Measurements from ENCODE around the gene SLC23A2.
"Not testable (repeated sequence)": the region's sequence is repeated elsewhere in the genome, so short reads cannot be mapped to it uniquely, and the experiment has no call there.

Gene SLC23A2

DNA sequence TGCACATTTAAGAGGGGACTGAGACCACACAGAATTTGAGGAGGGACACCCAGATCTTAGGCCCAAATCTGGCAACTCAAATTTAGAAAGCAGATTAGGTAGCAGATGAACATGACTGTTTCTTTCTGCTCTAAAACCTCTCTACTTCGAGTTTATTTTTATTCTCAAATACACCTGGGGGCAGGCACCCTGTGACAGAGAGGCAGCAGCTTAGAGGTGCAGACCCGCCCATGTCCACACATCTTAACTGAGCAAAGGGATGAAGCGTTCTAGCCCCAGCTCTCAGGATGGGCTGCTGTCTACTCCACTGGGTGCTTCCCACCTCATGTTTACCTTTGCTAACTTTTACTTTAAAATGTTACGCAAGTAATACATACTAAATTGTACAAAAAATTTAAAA is 125.0 kb downstream of the SLC23A2 start:
- DNase-seq (ENCODE audit: low read depth) = no peak

DNA sequence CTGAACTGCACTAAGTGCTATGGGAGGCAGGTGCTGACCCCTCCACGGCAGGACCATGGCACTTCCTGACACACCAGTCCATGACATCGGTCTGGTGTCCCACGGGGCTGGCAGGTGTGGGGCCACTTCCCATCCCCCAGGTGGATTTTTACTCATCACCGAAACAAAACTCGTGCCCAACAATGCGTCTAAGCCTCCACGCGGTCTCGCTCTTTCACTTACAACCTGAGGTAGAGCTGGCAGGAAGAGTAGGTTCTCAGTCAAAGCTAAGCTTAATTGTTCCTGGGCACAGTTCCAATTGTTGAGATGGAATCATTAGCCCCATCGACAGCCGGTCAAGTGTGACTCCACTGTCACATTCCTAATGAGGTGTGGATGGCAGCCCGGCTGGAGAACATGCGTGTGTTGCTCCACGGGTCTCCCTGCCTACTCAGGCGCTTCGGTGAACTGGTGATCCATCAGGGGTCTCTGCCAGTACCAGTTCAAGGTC is 125.7 kb downstream of the SLC23A2 start:
- DNase-seq (ENCODE audit: low read depth) = no peak

DNA sequence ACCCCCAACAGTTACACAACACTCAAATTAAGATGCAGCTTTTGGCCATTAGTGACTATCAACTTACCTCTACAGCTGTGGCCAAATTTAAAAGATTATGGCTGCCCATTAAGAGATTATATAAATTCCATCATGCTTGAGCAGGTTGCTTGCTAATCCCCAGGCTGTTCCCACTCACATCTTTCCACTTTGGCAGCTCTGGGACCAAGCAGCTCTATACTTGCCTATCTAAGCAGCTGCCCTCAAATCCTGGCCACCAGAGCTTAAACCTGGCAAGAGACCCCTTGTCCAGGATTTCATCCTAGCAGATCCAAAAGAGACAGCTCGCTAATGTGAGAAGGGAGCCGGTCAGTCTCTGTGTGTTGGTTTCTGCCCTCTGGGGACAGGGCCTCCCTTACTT is 127.9 kb downstream of the SLC23A2 start:
- DNase-seq (ENCODE audit: low read depth) = no peak

DNA sequence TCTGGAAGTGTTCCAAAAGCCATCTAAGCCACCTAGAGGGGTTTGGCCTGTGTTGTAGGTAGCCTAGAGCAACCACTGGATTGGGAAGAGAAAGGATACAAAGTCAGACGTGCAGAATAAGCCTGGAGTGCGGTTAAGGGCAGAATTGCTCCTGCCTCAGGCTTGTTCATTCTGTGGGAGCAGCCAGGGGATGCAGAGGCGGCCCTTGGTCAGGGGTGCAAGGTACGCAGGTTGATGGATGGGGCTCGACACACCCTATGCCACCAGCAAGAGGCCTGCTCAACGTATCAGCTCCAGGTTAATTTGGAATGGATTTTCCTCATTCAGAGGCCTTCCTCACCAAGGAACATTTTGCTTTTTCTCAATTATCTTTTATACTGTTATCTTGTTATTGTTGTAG is 129.8 kb downstream of the SLC23A2 start:
- no peak for DNase-seq (ENCODE audit: low read depth)

DNA sequence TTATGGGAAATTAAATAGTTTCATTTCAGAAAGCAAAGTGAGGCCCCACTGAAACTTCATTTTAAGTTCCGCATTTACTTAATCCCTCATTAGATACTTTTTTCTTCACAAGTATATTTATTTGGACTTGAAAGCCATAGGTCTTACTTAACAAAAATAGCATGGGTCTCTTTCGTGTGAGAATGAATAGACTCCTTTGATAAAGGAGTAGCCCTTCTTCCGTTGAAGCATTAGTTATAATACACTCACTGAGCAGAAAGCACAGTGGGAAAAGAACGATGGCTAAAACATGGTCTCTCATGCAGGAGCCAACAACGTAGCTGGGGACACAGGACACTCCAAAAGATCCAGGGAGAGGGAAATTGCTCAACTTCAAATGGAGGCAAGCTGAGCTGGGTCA is 130.4 kb downstream of the SLC23A2 start:
- DNase-seq (ENCODE audit: low read depth) = no peak

DNA sequence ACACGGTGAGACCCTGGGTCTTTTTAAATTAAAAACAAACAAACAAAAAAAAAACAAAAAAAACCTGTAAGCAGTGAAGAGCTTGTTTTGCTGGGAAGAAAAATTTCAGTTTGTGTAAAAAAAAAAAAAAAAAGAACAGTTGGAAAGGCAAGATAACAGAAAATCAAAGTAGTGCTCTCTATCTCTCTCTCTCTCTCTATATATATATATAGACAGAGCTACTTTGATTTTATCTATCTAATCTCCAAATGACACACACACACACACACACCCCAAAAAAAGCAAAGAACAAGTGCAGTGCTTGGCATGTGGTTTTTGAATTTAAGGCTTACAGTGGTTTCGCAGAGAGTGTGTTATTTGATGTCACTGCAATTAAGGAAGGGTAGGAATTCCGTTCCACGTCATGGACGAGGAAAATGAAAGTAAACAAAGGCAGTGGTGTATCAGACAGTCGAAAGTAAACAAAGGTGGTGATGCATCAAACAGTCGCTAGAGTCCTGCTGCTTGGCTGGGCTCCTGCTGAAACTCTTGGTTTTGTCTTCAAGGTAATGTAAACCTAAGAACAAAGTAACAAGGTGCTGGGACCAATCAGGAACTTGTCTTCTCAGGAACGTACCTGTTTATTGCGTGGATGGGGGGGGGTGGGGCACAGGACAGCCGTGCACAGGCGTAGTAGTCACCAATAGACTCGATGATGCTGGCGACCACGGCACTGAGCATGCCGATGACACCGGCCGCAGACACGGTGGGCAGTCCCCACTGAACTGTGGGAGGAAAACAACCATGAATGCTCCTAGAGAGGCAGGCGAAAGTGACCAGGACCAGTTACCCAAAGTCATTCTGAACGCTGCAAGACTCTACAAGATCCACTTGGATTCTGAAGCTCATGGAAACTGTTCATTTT is 131.8 kb downstream of the SLC23A2 start:
- no peak for DNase-seq (ENCODE audit: low read depth)

DNA sequence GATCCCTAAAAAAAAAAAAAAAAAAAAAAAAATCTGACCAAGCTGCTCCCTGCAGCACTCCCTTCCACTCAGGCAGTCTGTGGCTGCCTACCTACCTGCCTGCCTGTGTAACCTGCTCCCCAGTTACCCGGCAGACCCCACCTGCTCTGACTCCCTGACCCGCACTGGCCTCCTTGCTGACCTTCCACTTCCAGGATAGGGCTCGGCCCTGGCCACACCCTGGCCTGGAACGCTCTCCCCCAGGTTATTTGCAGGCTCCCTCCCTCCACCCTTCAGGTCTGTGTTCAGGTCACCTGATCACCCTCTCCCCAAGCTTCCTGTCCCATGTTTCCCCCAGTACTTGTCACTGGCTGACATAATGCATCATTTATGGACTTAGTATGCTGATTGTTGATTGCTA is 134.3 kb downstream of the SLC23A2 start:
- DNase-seq (ENCODE audit: low read depth) = no peak

DNA sequence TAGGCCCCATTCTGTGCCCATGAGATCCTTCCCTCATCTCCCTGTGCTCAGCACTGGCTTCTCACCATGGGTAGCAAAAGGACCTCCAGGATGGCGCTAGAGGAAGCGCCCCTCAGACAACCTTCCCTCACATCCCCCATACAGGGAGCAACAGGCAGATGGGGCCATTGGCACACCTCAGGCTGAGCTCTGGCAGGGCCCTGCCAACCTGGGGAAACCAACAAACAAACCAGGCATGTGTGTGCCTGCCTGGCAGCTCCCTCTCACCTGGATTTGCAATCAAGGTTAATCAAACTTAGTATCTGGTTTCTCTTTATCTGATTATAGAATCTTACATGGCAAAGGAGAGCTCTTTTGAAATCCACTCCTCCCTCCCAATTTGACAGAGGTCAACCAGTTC is 134.9 kb downstream of the SLC23A2 start:
- DNase-seq (ENCODE audit: low read depth) = no peak

DNA sequence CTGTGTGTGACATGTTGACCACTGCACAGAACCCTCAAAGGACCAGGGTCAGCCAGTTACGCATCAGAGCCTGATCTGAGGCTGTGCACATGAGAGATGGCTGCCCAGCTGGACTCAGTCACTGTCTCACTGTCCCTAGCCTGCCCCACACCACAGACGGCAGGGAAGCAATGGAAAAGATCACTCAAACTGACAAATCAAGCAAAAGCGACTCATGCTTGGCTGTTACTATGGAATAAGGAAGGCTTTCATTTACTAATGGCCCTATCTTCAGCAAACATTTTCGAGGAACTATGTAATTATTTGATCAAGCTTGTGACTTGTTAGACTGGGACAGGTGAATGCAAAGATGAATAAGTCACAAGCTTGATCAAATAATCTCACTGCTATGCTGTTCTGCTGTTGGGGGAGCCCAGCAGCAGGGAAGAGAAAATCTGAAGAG is 137.0 kb downstream of the SLC23A2 start:
- DNase-seq (ENCODE audit: low read depth) = no peak

DNA sequence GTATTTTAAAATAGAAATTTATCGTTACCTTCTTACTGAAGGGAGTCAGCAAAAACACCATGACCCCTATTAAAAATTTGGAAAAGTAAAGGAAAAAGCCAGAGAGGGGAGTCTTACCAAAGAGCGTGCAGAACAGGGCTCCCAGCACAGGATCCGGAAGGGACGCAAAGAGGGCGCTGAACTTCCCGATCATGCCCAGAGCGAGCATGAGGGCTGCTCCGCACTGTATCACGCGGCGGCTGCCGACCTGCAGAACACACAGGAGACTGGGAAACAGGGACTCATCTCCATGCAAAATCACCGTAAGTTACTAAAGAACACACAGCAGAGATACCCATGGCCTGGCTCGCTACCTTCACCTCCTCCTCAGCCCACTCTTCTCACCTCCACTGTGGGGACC is 138.6 kb downstream of the SLC23A2 start:
- DNase-seq (ENCODE audit: low read depth) = no peak

DNA sequence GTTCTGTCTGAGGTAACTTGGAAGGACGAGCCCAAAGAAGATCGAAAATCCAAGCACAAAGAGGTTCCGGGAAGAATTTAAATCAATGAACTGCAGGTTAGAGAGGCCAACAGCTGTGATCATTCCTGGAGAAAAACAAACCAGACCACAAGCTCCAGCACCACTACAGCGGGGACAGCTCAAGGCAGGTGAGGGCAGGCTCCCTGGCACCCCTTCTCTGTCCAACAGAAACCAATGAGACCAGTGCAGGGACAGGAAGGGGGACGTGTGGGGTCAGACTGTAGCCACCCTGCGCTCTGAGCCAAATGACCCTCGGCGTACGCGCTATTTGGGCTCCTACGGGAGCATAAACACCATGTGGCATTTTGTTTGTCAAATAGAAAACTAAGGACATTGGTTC is 139.3 kb downstream of the SLC23A2 start:
- DNase-seq (ENCODE audit: low read depth) = no peak

DNA sequence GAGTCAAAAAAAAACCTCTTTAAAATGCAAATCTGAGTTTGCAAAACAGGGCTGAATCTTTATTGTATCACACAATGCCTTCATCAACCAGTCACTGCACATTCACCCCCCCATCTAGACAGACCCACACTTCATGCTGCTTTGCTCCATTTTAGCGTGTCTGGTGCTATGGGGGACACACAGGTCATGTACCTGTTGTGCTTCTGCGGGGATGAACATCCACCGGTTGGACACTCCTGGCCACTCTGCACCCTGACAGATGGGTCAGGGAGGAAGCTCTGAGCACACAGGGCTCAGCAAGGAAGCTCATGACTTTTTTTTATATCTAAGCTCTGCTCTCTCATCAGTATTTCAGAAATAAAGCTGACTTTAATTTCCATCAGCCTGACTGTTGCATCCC is 143.3 kb downstream of the SLC23A2 start:
- no peak for DNase-seq (ENCODE audit: low read depth)

DNA sequence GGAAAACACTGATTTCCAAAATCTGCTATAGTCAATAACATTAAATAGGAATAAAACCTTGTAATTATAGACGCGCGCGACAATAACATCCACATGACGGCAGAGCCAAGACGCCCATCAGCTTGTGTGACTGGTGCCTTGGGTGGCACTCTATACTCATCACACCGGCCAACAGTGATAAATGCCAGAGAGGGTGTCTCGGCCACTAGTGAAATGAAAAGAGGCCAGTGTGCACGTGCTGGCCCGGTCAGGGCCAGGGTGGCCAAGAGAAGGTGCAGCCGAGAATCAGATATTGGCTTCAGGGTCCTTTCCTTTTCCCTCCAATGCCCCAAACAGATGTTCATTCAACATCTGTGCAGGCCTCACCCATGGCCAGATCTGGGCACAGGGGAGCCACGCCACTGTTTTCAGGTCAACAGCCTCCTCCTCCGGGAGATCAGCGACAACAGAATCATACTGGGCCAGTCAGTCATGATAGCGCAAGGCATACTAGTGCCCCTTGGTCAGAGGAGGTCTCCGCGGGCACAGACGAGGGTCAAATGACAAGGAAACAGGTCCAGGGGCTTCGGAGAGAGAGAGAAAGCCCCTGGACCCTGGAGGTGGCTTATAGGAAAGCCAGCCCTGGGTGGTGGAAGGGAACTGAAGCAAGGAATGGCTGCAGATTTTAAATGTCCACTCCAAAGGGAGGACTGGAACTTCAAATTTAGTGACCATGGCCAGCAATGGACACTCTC is 145.1 kb downstream of the SLC23A2 start:
- DNase-seq (ENCODE audit: low read depth) = no peak

DNA sequence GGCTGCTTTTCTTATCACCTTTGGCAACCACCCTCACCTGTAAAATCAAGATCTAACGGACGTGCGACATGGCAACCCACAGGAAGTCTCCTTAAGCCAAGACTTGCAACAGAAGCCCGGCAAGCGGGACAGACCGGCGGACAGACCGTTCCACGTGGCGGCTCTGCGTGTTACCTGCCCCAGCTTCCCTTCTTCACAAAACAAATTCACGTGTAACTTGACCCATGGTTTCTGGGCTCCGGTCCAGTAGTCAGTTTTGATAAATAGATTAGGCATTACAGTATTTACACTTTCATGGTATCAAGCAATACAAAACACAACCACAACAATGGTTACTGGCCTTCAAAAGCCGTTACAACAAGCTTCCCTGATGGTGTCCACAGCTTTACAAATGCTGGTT is 145.8 kb downstream of the SLC23A2 start:
- DNase-seq (ENCODE audit: low read depth) = no peak

DNA sequence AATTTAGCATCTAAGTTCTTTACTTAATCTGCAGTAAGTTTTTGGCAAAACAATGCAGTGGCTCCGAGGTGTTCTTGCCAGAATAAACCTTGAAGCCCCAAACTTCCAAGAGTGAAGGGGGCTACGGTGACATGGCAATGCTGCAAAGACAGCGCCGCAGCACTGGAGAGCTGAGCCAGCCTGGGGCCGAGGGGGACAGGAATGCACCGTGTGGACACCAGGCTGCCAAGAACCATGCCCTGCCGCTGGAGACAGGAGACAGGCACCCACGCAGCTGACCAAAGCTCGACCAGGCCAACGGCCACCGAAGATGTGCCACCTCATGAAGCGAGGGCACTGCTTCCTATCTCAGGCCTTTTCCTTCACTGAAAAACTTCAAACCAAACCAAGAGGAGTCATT is 146.2 kb downstream of the SLC23A2 start:
- DNase-seq (ENCODE audit: low read depth) = no peak

DNA sequence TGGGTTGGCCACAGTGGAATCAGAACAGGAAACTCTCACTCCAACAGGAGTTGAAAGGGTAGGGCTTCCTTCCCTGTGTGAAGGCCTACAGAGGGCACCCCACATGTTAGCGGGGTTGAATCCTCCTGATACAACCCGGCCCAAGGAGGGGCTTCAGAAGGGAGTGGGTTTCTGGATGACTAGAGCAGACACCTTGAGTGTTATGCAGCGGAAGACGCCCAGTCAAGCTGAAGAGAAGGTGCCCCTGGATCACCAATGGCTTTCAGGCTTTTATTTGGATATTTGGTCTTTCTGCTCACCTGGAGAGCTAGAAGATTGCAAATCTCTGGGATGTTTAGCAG is 146.8 kb downstream of the SLC23A2 start:
- no peak for DNase-seq (ENCODE audit: low read depth)

DNA sequence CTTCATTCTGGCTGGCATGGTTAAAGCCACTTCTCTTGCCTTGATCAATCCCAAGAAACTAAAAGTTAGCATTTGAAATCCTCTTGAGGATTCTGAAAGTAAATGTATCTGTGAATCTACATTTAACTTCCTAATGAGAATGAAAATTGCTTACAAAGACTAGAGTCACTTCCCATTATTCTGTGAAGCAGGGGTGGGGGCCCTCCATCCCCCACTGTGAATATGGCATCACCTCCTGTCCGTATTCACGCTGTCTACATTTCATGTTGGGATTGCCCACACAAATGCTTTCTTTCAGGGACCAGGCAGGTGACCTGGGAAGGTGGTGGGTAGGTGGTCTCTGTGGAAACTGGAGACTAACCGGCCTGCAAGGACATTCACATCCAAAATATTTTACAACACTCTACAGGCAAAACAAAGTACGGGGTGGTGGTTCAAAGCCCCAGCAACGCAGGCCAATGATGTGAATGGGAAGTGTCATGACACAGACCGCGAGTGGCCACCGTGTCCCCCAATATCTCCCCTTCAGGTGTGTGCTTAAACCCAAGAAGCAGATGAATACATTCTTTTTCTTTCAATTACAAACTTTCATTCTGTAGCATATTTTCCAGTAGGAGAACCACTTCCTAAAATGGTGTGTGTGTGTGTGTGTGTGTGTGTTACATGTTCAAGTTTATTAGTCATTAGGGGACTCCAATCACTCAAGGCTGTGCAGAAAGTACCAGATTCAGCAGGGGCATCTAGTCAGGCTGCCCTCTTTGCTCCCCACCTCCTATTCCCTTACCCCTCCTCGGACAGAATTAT is 147.4 kb downstream of the SLC23A2 start:
- DNase-seq (ENCODE audit: low read depth) = no peak

DNA sequence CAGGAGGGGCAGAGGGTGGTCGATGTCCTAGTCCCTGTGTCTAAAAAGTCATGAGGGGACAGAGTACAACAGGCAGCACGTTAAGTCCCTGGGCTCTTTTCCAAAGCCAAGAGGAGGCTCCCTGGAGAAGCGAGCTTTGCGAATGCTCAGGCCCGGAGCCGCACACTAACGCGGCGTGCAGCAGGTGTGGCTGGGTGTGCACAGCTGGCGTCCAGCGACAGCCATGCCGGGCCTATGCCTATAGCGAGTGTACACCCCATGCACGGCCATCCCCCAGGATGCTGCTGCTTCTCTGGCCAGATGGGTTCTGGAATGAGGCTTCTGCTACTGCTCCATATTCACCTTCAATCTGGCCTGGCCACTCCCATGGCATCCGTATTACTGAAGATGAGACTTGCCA is 148.3 kb downstream of the SLC23A2 start:
- no peak for DNase-seq (ENCODE audit: low read depth)

DNA sequence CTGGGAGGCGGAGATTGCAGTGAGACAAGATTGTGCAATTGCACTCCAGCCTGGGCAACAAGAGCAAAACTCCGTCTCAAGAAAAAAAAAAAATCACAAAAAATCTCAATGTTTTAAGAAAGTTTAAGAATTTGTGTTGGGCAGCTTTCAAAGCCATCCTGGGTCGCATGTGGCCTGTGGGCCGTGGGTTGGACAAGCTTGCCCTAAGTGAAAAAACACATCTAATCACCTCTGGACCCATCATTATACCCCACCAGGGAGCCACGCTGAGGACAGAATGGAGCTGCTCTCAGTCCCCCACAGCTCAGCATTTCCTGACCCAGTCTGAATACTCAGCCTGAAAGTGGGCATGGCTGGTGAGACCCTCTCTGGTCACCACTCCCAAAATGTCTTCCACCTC is 150.3 kb downstream of the SLC23A2 start:
- no peak for DNase-seq (ENCODE audit: low read depth)

DNA sequence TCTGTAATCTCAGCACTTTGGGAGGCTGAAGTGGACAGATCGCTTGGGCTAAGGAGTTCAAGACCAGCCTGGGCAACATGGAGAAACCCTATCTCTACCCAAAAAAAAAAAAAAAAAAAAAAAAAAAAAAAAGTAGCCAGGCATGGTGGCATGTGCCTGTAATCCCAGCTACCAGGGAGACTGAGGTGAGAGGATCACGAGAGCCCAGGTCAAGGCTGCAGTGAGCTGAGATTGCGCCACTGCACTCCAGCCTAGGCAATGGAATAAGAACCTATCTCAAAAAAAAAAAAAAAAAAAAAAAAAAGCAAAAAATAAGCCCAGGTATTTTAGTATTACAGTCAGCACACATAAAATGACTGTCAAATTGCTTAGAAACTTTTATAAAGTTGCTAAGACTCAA is 152.5 kb downstream of the SLC23A2 start:
- not testable (repeated sequence) for DNase-seq (ENCODE audit: low read depth)

DNA sequence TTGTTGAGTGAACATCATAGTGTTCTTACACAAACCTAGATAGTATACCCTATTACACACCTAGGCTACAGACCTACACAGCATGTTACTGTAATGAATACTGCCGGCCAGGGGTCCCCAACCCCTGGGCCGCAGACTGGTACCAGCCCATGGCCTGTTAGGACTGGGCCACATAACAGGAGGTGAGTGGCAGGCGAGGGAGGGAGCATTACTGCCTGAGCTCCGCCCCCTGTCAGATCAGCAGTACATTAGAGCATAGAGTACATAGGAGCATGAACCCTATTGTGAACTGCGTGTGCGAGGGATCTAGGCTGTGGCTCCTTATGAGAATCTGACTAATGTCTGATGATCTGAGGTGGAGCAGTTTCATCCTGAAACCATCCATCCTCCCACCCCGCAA is 153.3 kb downstream of the SLC23A2 start:
- no peak for DNase-seq (ENCODE audit: low read depth)

DNA sequence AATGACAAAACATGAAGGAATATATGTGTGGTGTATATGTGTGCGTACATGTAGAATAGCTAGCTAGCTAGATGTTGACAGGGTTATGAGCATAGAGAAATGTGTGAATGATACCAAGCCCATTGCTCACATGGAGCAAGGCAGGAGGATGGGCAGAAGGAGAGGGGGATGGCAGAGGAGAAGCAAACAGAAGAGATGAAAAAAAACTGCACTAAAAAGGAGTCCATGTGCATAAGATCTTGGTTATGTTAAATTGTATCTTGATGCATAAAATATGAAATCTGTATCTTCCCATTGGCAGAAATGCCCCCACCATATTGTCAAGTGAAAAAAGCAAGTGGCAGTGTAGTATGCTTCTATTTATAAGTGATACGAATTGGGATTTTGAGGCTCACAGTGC is 154.5 kb downstream of the SLC23A2 start:
- no peak for DNase-seq (ENCODE audit: low read depth)
